ENCODE results near the gene LYRM4. TPM values are rescaled to one million over a fixed set of nuclear protein-coding genes. Genes with fewer than 3 reads are reported as not detected.

Gene LYRM4
- total RNA-seq, 1 donor from 2014 or later = 22.4 TPM

DNA sequence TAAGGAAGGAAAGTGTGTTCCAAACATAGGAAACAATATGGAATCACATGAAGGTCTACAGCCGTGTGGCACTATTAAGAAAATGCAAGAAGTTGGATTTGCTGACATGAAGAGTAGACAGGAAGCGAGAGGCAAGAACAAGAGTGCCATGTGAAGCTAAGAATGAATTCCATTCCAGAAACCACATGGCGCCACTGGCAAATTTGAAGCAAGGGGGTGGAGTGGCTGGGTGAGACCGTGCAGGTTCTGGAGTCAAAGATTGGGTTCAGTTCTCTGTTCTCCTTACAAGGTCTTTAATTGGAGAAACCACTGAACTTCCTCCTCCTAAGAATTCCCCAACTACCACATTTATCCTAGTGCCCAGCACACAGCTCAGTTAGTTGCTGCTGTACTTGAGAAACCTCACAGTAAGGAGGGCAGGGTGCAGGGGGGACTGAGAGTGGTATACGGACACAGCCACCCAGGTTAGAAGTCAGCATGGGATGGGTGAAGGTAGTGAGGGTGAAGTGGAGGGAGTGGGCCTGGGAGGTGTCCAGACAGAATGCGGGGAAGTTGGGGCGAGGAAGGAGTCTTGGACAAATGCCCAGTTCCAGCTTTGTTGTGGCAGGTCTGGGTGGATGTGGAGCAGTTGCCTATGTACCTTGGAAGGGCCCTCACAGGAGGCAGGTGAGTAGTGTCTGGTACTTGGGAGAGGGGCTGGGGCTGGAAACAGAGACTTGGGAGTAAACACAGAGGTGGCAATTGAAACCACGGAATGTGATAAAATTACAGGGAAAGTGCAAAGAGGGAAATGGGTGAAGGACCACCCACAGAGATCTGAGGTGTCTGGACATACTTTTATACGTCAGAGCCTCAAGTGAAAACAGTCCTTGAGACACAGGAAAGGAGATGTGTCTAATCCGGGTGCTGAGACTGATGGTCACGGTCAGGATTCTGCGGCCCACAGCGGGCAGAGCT is 14.3 kb downstream of the LYRM4 start:
- Histone ChIP-seq H3K4me3 (no peak overlapping the region), H3K36me3 (no peaks in the 10 kb centered on the region), H3K27ac (no peak overlapping the region), H3K4me1 (no peaks in the 10 kb centered on the region), H3K27me3 (ENCODE audit: low read depth) (no peaks in the 10 kb centered on the region), H3K9me3 (no peaks in the 10 kb centered on the region)
- ATAC-seq = peak; percentile 43 to 70
- TF ChIP-seq, protein P1, sequence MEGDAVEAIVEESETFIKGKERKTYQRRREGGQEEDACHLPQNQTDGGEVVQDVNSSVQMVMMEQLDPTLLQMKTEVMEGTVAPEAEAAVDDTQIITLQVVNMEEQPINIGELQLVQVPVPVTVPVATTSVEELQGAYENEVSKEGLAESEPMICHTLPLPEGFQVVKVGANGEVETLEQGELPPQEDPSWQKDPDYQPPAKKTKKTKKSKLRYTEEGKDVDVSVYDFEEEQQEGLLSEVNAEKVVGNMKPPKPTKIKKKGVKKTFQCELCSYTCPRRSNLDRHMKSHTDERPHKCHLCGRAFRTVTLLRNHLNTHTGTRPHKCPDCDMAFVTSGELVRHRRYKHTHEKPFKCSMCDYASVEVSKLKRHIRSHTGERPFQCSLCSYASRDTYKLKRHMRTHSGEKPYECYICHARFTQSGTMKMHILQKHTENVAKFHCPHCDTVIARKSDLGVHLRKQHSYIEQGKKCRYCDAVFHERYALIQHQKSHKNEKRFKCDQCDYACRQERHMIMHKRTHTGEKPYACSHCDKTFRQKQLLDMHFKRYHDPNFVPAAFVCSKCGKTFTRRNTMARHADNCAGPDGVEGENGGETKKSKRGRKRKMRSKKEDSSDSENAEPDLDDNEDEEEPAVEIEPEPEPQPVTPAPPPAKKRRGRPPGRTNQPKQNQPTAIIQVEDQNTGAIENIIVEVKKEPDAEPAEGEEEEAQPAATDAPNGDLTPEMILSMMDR (IDR thresholded peaks at IDR 0.05) = no peak
- no peak for DNase-seq
- intact Hi-C loops (cut with DNase I) = no loop called here

DNA sequence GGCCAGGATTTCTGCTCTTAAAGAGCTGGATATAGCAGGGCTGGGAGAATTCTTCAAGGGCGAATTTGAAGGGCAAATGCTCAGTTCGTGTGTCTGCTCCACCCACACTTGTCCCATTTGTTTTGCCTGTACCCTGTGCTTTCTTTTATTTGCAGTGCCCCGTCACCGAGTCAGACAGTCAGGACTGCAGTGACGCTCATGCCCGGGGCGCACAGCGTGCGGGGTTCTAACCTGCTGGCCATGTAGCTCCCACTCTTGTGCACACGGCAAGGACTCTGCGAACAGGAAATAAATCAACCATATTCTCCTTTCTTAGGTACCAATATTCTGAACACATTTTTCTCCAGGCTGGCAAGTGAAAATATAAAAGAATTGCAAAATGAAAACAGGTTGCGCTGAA is 17.7 kb downstream of the LYRM4 start:
- ATAC-seq = no peak

DNA sequence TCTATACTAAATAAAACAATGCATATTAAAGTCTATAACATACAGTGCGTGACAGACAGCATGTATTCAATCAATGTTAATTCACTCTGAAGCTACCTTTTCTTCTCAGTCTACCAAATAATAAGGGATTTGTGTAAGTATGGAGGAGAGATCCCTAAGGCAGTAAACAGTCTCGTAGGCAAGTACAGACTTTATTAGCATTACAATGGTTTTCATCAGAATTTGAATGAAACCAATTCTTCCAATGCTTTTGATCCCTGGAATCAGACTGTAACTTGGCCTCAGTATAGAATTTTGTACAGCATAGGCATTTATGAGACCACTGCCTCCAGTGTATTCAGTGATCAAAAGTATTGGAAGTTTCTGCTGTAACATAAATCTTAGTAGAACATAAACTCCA is 19.5 kb downstream of the LYRM4 start:
- no peaks in the 10 kb centered on the region for H3K4me1 ChIP-seq
- intact Hi-C loops (cut with DNase I) = no loop called here
- H3K9me3 ChIP-seq = no peaks in the 10 kb centered on the region
- H3K27me3 ChIP-seq (ENCODE audit: low read depth) = no peaks in the 10 kb centered on the region
- ATAC-seq = no peak
- no peaks in the 10 kb centered on the region for H3K36me3 ChIP-seq
- H3K27ac ChIP-seq = no peak overlapping the region
- TF ChIP-seq, protein P1 (IDR thresholded peaks at IDR 0.05) = no peak
- no peak overlapping the region for H3K4me3 ChIP-seq
- no peak for DNase-seq

More for the DNA sequence above, 17.7 kb downstream of the LYRM4 start:
- no peak for DNase-seq
- Histone ChIP-seq H3K9me3 (no peaks in the 10 kb centered on the region), H3K4me1 (no peaks in the 10 kb centered on the region), H3K36me3 (no peaks in the 10 kb centered on the region), H3K4me3 (no peak overlapping the region), H3K27ac (no peak overlapping the region), H3K27me3 (ENCODE audit: low read depth) (no peaks in the 10 kb centered on the region)
- intact Hi-C loops (cut with DNase I) = no loop called here
- TF ChIP-seq, protein P1 (IDR thresholded peaks at IDR 0.05) = no peak

- ATAC-seq = no peak
- DNase-seq = no peak
- intact Hi-C loops (cut with DNase I) = no loop called here
- Histone ChIP-seq H3K27ac (no peak overlapping the region), H3K4me1 (no peaks in the 10 kb centered on the region), H3K27me3 (ENCODE audit: low read depth) (no peaks in the 10 kb centered on the region), H3K9me3 (no peaks in the 10 kb centered on the region), H3K4me3 (no peak overlapping the region), H3K36me3 (no peaks in the 10 kb centered on the region)
- TF ChIP-seq, protein P1 (IDR thresholded peaks at IDR 0.05) = no peak
Observed at GRCh38 chr6:5238336-5238735, 22.4 kb downstream of the LYRM4 start.

GRCh38 chr6:5237805-5238204 is 22.9 kb downstream of the LYRM4 start:
- TF ChIP-seq, protein P1 (IDR thresholded peaks at IDR 0.05) = no peak
- Histone ChIP-seq H3K27me3 (ENCODE audit: low read depth) (no peaks in the 10 kb centered on the region), H3K4me3 (no peak overlapping the region), H3K36me3 (no peaks in the 10 kb centered on the region), H3K9me3 (no peaks in the 10 kb centered on the region), H3K27ac (no peak overlapping the region), H3K4me1 (no peaks in the 10 kb centered on the region)
- ATAC-seq (no peak), DNase-seq (no peak)
- intact Hi-C loops (cut with DNase I) = no loop called here
